Type B pancreatic cell (in vitro differentiated cells): ENCODE results near the gene SYCP2L. TPM values are rescaled to one million over a fixed set of nuclear protein-coding genes. Genes with fewer than 3 reads are reported as not detected.
"Not testable (repeated sequence)": the region's sequence is repeated elsewhere in the genome, so short reads cannot be mapped to it uniquely, and the experiment has no call there.

Source experiments
- DNase-seq: peaks from one replicate; pipeline ENCODE4 v3.0.0; 2021; ENCODE audit warnings: mixed read lengths; ENCODE audit not compliant: unreplicated experiment; ENCODE audit errors: extremely low spot score
- H3K27ac Mint-ChIP-seq: 2 replicates; pipeline ENCODE4 v1.8.0; 2021; ENCODE audit warnings: mild to moderate bottlenecking, mixed read lengths
- H3K27me3 Mint-ChIP-seq: 2 replicates; pipeline ENCODE4 v1.8.0; 2021; ENCODE audit warnings: mixed read lengths
- H3K36me3 Mint-ChIP-seq: 2 replicates; pipeline ENCODE4 v1.8.0; 2021; ENCODE audit warnings: mixed read lengths
- H3K4me1 Mint-ChIP-seq: one replicate; pipeline ENCODE4 v1.8.0; 2021; ENCODE audit warnings: mixed read lengths; ENCODE audit not compliant: unreplicated experiment
- H3K4me3 Mint-ChIP-seq: 2 replicates; pipeline ENCODE4 v1.8.0; 2021; ENCODE audit warnings: mild to moderate bottlenecking, mixed read lengths
- H3K9me3 Mint-ChIP-seq: 2 replicates; pipeline ENCODE4 v1.8.0; 2021; ENCODE audit warnings: mixed read lengths
- CTCF ChIP-seq: fragments of 200-600 bp; sonication (generic); conservative IDR thresholded peaks from 2 replicates; pipeline ENCODE4 v1.5.0; 2021; ENCODE audit warnings: antibody characterized with exemption, mild to moderate bottlenecking
- total RNA-seq: library from RNA; stranded (reverse); gene quantifications from 2 replicates; pipeline ENCODE4 v1.2.1, GENCODE V29; 2021; ENCODE audit warnings: low replicate concordance

The SYCP2L gene
- total RNA-seq, 1 donor from 2014 or later: 6.9 TPM

GRCh38 chr6:10882657-10883171, 4.1 kb upstream of the SYCP2L start:
- no peak for TF ChIP-seq CTCF
- no peak overlapping the region for H3K27ac Mint-ChIP-seq
- H3K9me3 Mint-ChIP-seq: no peaks in the 10 kb centered on the region
- H3K4me3 Mint-ChIP-seq: peak overlapping the region; percentile 82
- no peaks in the 10 kb centered on the region for H3K36me3 Mint-ChIP-seq
- no peak for DNase-seq
- peaks cover 78% of the 10 kb centered on the region for H3K27me3 Mint-ChIP-seq
- H3K4me1 Mint-ChIP-seq: peaks cover 6% of the 10 kb centered on the region

GRCh38 chr6:10883312-10884244, 3.3 kb upstream of the SYCP2L start:
- Mint-ChIP-seq H3K27me3 (peaks cover 76% of the 10 kb centered on the region), H3K9me3 (no peaks in the 10 kb centered on the region), H3K27ac (no peak overlapping the region), H3K4me3 (peak overlapping the region; percentile 26), H3K36me3 (no peaks in the 10 kb centered on the region), H3K4me1 (peaks cover 12% of the 10 kb centered on the region)
- no peak for DNase-seq
- TF ChIP-seq CTCF: no peak

- no peak overlapping the region for H3K27ac Mint-ChIP-seq
- no peaks in the 10 kb centered on the region for H3K9me3 Mint-ChIP-seq
- DNase-seq: no peak
- peak overlapping the region; percentile 32 for H3K4me3 Mint-ChIP-seq
- H3K27me3 Mint-ChIP-seq: peaks cover 71% of the 10 kb centered on the region
- TF ChIP-seq CTCF: no peak
- H3K4me1 Mint-ChIP-seq: peaks cover 12% of the 10 kb centered on the region
- H3K36me3 Mint-ChIP-seq: no peaks in the 10 kb centered on the region
These were observed 2.4 kb upstream of the SYCP2L start for GRCh38 chr6:10884245-10884972.

- H3K27ac Mint-ChIP-seq: peak overlapping the region; percentile 96
- peaks cover 52% of the 10 kb centered on the region for H3K27me3 Mint-ChIP-seq
- not testable (repeated sequence) for H3K9me3 Mint-ChIP-seq
These were observed 524 bp upstream of the SYCP2L start for GRCh38 chr6:10886365-10886690.

GRCh38 chr6:10890151-10890550, 3.3 kb downstream of the SYCP2L start:
- no peak for DNase-seq
- no peak for TF ChIP-seq CTCF
- Mint-ChIP-seq H3K27me3 (peaks cover 16% of the 10 kb centered on the region), H3K27ac (no peak overlapping the region), H3K9me3 (peaks cover 10% of the 10 kb centered on the region), H3K36me3 (peaks cover 13% of the 10 kb centered on the region), H3K4me1 (peaks cover 12% of the 10 kb centered on the region), H3K4me3 (no peak overlapping the region)

More at GRCh38 chr6:10886365-10886690, 524 bp upstream of the SYCP2L start:
- not testable (repeated sequence) for DNase-seq, H3K36me3 Mint-ChIP-seq
- peak overlapping the region; percentile 98 for H3K4me3 Mint-ChIP-seq
- H3K4me1 Mint-ChIP-seq: peaks cover 12% of the 10 kb centered on the region

- H3K9me3 Mint-ChIP-seq: peaks cover 10% of the 10 kb centered on the region
- H3K27me3 Mint-ChIP-seq: peaks cover 4% of the 10 kb centered on the region
- H3K4me1 Mint-ChIP-seq: peaks cover 8% of the 10 kb centered on the region
- no peak for TF ChIP-seq CTCF
- H3K36me3 Mint-ChIP-seq: peaks cover 16% of the 10 kb centered on the region
- H3K4me3 Mint-ChIP-seq: no peak overlapping the region
- no peak for DNase-seq
- no peak overlapping the region for H3K27ac Mint-ChIP-seq
These were observed 5.1 kb downstream of the SYCP2L start for GRCh38 chr6:10891960-10892359.
